H1 (cell line): ENCODE data around the gene ZNF654. TPM values are rescaled to one million over a fixed set of nuclear protein-coding genes. Genes with fewer than 3 reads are reported as not detected.

Experiments used
- ASH2L ChIP-seq: fragments of 200-600, 300-600 bp; sonication (generic); IDR thresholded peaks from one replicate; pipeline ENCODE4 v1.7.1; 2017; ENCODE audit warnings: low read length
- BRCA1 ChIP-seq: IDR thresholded peaks from 2 replicates; pipeline ENCODE4 v1.6.1; 2012; ENCODE audit warnings: low read depth, low read length, improper control_type of control experiment
- CTBP2 ChIP-seq: IDR thresholded peaks from 2 replicates; pipeline ENCODE4 v1.7.0; 2011; ENCODE audit warnings: borderline replicate concordance, mild to moderate bottlenecking, moderate library complexity, mixed read lengths, low read length; ENCODE audit not compliant: insufficient read depth, insufficient read length
- EGR1 ChIP-seq: IDR thresholded peaks from 2 replicates; pipeline ENCODE4 v1.6.1; 2011; ENCODE audit warnings: low read depth, low read length, borderline replicate concordance
- NANOG ChIP-seq: IDR thresholded peaks from 2 replicates; pipeline ENCODE4 v1.6.1; 2011; ENCODE audit warnings: low read length, low read depth, mild to moderate bottlenecking, inconsistent platforms; ENCODE audit not compliant: insufficient read depth, poor library complexity, severe bottlenecking
- POLR2AphosphoS5 ChIP-seq: IDR thresholded peaks from 2 replicates; pipeline ENCODE4 v1.6.1; 2011; ENCODE audit warnings: low read depth, low read length
- SIX5 ChIP-seq: IDR thresholded peaks from 2 replicates; pipeline ENCODE4 v1.6.1; 2011; ENCODE audit warnings: mild to moderate bottlenecking, low read depth, low read length
- polyA plus RNA-seq, 7 experiments: library from polyadenylated mRNA; depleted of rRNA in 3 of 7; stranded (reverse) in 5 of 7; unstranded in 2 of 7; fragments of >200 nt in 5 of 7; fragments of 200-250 nt in 2 of 7; gene quantifications; 1 replicate in 5 of 7; 2 replicates in 1 of 7; 4 replicates in 1 of 7; pipeline versions ENCODE4 v1.2.1 to v1.2.3, GENCODE V29; 2011 to 2013; ENCODE audit warnings: missing spikeins in 2 of 7, mixed read lengths in 2 of 7
- total RNA-seq: library from RNA; stranded (reverse); fragmentation: NEBNext Ultra II Directional; extraction: Animal tissue kit (Norgen Biotek cat#: 25700); gene quantifications from 2 replicates; pipeline ENCODE4 v1.2.1, GENCODE V29; 2021

Gene ZNF654
- total and polyA plus RNA-seq, 2 of the 8 experiments (the other 6 are each of a cell fraction or from before 2014, with no cell fraction given) = 0.47 to 5.3 TPM

DNA sequence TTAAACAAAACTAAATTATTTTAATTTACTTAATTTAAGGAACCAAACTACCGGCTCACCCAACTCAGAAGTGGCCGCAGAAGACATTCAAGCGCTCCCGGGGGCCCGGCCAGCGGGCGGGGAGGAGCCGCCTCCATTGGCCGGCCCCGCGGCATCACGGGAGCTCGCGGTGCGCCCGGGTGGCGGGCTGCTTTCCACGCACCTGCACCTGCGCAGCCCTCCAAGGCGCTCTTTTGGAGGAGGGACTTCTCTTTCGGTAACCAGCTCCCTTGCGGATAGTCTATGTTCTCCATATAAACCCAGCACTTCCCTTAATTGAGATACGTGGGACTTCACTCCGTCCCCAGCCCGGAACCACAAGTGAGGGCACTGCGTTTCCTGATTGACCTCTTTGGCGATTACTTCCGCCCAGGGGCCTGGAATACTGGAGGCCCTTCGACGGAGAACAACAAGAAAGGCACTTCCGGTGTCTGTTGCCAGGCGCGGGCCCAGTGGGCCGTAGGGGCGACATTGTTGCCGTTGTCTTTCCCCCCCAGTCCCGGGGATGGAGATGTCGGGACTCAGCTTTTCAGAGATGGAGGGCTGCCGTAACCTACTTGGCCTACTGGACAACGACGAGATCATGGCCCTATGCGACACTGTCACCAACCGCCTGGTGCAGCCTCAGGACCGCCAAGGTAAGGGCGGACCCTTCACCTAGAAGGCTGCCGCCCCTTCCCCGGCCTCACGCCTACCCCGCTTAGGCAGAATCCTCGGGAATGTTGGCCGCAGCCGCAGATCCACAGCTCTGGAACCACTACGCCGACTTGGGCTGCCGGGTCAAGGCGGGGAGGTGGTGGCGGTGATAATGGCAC lies 90.7 kb downstream of the ZNF654 start, which contains the start of gene C3orf38 (continued):
- TF ChIP-seq NANOG (peak; percentile 14), ASH2L (peak; percentile 98), EGR1 (peak; percentile 22; the same call in 1 of the 2 replicates), BRCA1 (no peak), CTBP2 (peak; percentile 50), SIX5 (peak; percentile 23; the same call in 1 of the 2 replicates), POLR2AphosphoS5 (peak; percentile 59)
- TF ChIP-seq, all 59 proteins: peak for 28
